SK-N-SH treated with all-trans-retinoic acid at 6 μM for 48 hours (cell line): ENCODE measurements around the gene NADK2.

Source experiments
- ATAC-seq: fragments of 200-7000 bp; cut with Tn5 transposase; 3 replicates; pipeline ENCODE4 v1.9.1; 2020; ENCODE audit warnings: mild to moderate bottlenecking, moderate library complexity
- ARNTL ChIP-seq: fragments of 450-650 bp; formaldehyde crosslinking; IDR thresholded peaks from 2 replicates; pipeline ENCODE4 v1.5.0; 2020; ENCODE audit warnings: low read depth, mild to moderate bottlenecking, moderate library complexity, borderline replicate concordance
- CREB5 ChIP-seq: fragments of 250-450 bp; sonication (Bioruptor Pico); IDR thresholded peaks from 2 replicates; pipeline ENCODE4 v1.5.1; 2020; ENCODE audit warnings: low read depth, mild to moderate bottlenecking, moderate library complexity
- CSDC2 ChIP-seq: fragments of 250-450 bp; sonication (Bioruptor Pico); IDR thresholded peaks from 2 replicates; pipeline ENCODE4 v1.5.0; 2020; ENCODE audit warnings: mild to moderate bottlenecking, moderate library complexity
- CSRNP3 ChIP-seq: fragments of 250-450 bp; sonication (Bioruptor Pico); IDR thresholded peaks from 2 replicates; pipeline ENCODE4 v1.5.1; 2021; ENCODE audit warnings: mild to moderate bottlenecking, moderate library complexity
- ESRRG ChIP-seq: fragments of 250-450 bp; sonication (Bioruptor Pico); IDR thresholded peaks from 2 replicates; pipeline ENCODE4 v1.6.1; 2021; ENCODE audit warnings: mild to moderate bottlenecking
- GLIS3 ChIP-seq: fragments of 250-450 bp; sonication (Bioruptor Pico); IDR thresholded peaks from 2 replicates; pipeline ENCODE4 v1.5.0; 2020; ENCODE audit warnings: mild to moderate bottlenecking, moderate library complexity
- ISL1 ChIP-seq: fragments of 250-450 bp; sonication (Bioruptor Pico); IDR thresholded peaks from 2 replicates; pipeline ENCODE4 v2.1.2; 2022; ENCODE audit warnings: mild to moderate bottlenecking, moderate library complexity
- OSR1 ChIP-seq: fragments of 250-450 bp; sonication (Bioruptor Pico); IDR thresholded peaks from 2 replicates; pipeline ENCODE4 v1.8.0; 2022; ENCODE audit warnings: moderate library complexity, mild to moderate bottlenecking, inconsistent platforms
- PPARA ChIP-seq: fragments of 250-450 bp; sonication (Bioruptor Pico); IDR thresholded peaks from 2 replicates; pipeline ENCODE4 v1.5.0; 2020; ENCODE audit warnings: mild to moderate bottlenecking, borderline replicate concordance
- SNAI2 ChIP-seq: fragments of 250-450 bp; sonication (Bioruptor Pico); IDR thresholded peaks from 2 replicates; pipeline ENCODE4 v1.5.0; 2020; ENCODE audit warnings: mild to moderate bottlenecking, moderate library complexity
- TCF4 ChIP-seq: fragments of 250-450 bp; sonication (Bioruptor Pico); IDR thresholded peaks from 2 replicates; pipeline ENCODE4 v1.8.0; 2021; ENCODE audit warnings: mild to moderate bottlenecking, moderate library complexity, borderline replicate concordance
- TOX ChIP-seq: fragments of 250-450 bp; sonication (Bioruptor Pico); IDR thresholded peaks from 2 replicates; pipeline ENCODE4 v1.8.0; 2021; ENCODE audit warnings: mild to moderate bottlenecking, moderate library complexity, borderline replicate concordance
- TSHZ2 ChIP-seq: fragments of 250-450 bp; sonication (Bioruptor Pico); IDR thresholded peaks from 2 replicates; pipeline ENCODE4 v1.5.0; 2020; ENCODE audit warnings: mild to moderate bottlenecking, moderate library complexity
- ZC3H10 ChIP-seq: fragments of 250-450 bp; sonication (Bioruptor Pico); IDR thresholded peaks from 2 replicates; pipeline ENCODE4 v1.5.1; 2021; ENCODE audit warnings: mild to moderate bottlenecking, moderate library complexity
- ZFP3 ChIP-seq: fragments of 250-450 bp; sonication (Bioruptor Pico); IDR thresholded peaks from 2 replicates; pipeline ENCODE4 v1.5.0; 2020; ENCODE audit warnings: mild to moderate bottlenecking, moderate library complexity
- ZFP30 ChIP-seq: fragments of 450-650 bp; formaldehyde crosslinking; IDR thresholded peaks from 2 replicates; pipeline ENCODE4 v1.5.0; 2022; ENCODE audit warnings: mild to moderate bottlenecking, moderate library complexity
- ZNF565 ChIP-seq: fragments of 450-650 bp; formaldehyde crosslinking; conservative IDR thresholded peaks from 2 replicates; pipeline ENCODE4 v1.5.0; 2020; ENCODE audit warnings: low read depth, mild to moderate bottlenecking, moderate library complexity
- ZNF70 ChIP-seq: fragments of 450-650 bp; formaldehyde crosslinking; IDR thresholded peaks from 2 replicates; pipeline ENCODE4 v1.5.0; 2020; ENCODE audit warnings: mild to moderate bottlenecking, moderate library complexity
- ZNF8 ChIP-seq: fragments of 450-650 bp; formaldehyde crosslinking; IDR thresholded peaks from 2 replicates; pipeline ENCODE4 v1.5.0; 2020; ENCODE audit warnings: mild to moderate bottlenecking, moderate library complexity
- TF ChIP-seq, protein P1 (sequence below): fragments of 250-450 bp; sonication (Bioruptor Pico); IDR thresholded peaks from 2 replicates; pipeline ENCODE4 v1.8.0; 2021; ENCODE audit warnings: low read depth, mild to moderate bottlenecking, moderate library complexity, borderline replicate concordance
- TF ChIP-seq, protein P2 (sequence below): fragments of 250-450 bp; sonication (Bioruptor Pico); IDR thresholded peaks from 2 replicates; pipeline ENCODE4 v1.8.0; 2020; ENCODE audit warnings: mild to moderate bottlenecking, moderate library complexity, borderline replicate concordance

Gene NADK2

GRCh38 chr5:36232533-36232932, 9.2 kb downstream of the NADK2 start:
- no peak for ATAC-seq
- TF ChIP-seq, protein P1, sequence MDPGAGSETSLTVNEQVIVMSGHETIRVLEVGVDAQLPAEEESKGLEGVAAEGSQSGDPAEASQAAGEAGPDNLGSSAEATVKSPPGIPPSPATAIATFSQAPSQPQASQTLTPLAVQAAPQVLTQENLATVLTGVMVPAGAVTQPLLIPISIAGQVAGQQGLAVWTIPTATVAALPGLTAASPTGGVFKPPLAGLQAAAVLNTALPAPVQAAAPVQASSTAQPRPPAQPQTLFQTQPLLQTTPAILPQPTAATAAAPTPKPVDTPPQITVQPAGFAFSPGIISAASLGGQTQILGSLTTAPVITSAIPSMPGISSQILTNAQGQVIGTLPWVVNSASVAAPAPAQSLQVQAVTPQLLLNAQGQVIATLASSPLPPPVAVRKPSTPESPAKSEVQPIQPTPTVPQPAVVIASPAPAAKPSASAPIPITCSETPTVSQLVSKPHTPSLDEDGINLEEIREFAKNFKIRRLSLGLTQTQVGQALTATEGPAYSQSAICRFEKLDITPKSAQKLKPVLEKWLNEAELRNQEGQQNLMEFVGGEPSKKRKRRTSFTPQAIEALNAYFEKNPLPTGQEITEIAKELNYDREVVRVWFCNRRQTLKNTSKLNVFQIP (CRISPR knock-in tag) = no peak
- TF ChIP-seq TOX (CRISPR knock-in tag) = no peak
- no peak for TF ChIP-seq ISL1 (CRISPR knock-in tag)
- no peak for TF ChIP-seq PPARA (CRISPR knock-in tag)
- TF ChIP-seq ZFP3 (CRISPR knock-in tag) = no peak
- no peak for TF ChIP-seq ZNF70 (CRISPR knock-in tag)
- TF ChIP-seq ZC3H10 (CRISPR knock-in tag) = no peak
- no peak for TF ChIP-seq TSHZ2
- TF ChIP-seq ESRRG (CRISPR knock-in tag) = no peak
- no peak for TF ChIP-seq ZFP30 (CRISPR knock-in tag)
- TF ChIP-seq TCF4 (CRISPR knock-in tag) = no peak
- TF ChIP-seq CSRNP3 (CRISPR knock-in tag) = no peak
- TF ChIP-seq ARNTL (CRISPR knock-in tag) = no peak
- no peak for TF ChIP-seq SNAI2
- TF ChIP-seq CSDC2 (CRISPR knock-in tag) = no peak
- TF ChIP-seq OSR1 (CRISPR knock-in tag) = no peak
- no peak for TF ChIP-seq ZNF8
- TF ChIP-seq, protein P2, sequence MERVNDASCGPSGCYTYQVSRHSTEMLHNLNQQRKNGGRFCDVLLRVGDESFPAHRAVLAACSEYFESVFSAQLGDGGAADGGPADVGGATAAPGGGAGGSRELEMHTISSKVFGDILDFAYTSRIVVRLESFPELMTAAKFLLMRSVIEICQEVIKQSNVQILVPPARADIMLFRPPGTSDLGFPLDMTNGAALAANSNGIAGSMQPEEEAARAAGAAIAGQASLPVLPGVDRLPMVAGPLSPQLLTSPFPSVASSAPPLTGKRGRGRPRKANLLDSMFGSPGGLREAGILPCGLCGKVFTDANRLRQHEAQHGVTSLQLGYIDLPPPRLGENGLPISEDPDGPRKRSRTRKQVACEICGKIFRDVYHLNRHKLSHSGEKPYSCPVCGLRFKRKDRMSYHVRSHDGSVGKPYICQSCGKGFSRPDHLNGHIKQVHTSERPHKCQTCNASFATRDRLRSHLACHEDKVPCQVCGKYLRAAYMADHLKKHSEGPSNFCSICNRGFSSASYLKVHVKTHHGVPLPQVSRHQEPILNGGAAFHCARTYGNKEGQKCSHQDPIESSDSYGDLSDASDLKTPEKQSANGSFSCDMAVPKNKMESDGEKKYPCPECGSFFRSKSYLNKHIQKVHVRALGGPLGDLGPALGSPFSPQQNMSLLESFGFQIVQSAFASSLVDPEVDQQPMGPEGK (CRISPR knock-in tag) = no peak
- no peak for TF ChIP-seq ZNF565

GRCh38 chr5:36230151-36230790, 11.5 kb downstream of the NADK2 start:
- TF ChIP-seq GLIS3 (CRISPR knock-in tag) (no peak), CREB5 (CRISPR knock-in tag) (no peak), CSDC2 (CRISPR knock-in tag) (no peak), ARNTL (CRISPR knock-in tag) (no peak), OSR1 (CRISPR knock-in tag) (no peak), PPARA (CRISPR knock-in tag) (no peak), ZFP3 (CRISPR knock-in tag) (no peak)
- TF ChIP-seq, protein P1 (CRISPR knock-in tag) = no peak

More at GRCh38 chr5:36230151-36230790, 11.5 kb downstream of the NADK2 start:
- ATAC-seq = no peak
